B cell (primary cell): Measurements from ENCODE around the gene MARK2. TPM values are rescaled to one million over a fixed set of nuclear protein-coding genes. Genes with fewer than 3 reads are reported as not detected.

Source experiments
- ATAC-seq: fragments of 200-7000 bp; cut with Tn5 transposase; one replicate; pipeline ENCODE4 v1.10.0; 2021; ENCODE audit warnings: low read depth, mild to moderate bottlenecking, moderate number of reproducible peaks, moderate library complexity
- CTCF ChIA-PET: fragments of 350-600 bp; sonication (Branson Sonifier 250); formaldehyde crosslinking; loops from one replicate; lab custom pipeline; 2021; ENCODE audit warnings: antibody characterized with exemption, inconsistent platforms; lab: Charles Lee
- POLR2A ChIA-PET: fragments of 350-600 bp; sonication (Branson Sonifier 250); formaldehyde crosslinking; loops from one replicate; lab custom pipeline; 2021; ENCODE audit warnings: antibody characterized with exemption; lab: Charles Lee
- DNase-seq: peaks from one replicate; pipeline ENCODE4 v3.0.0; 2013
- H2AFZ ChIP-seq: 2 replicates; pipeline ENCODE4 v1.6.1; 2012; ENCODE audit warnings: mild to moderate bottlenecking, low read depth, low read length; ENCODE audit not compliant: insufficient read depth, poor library complexity, severe bottlenecking
- H3K27ac ChIP-seq, 2 donors: 1 replicate in 1 of 2; 2 replicates in 1 of 2; pipeline ENCODE4 v1.5.1; 2012 to 2013; ENCODE audit warnings: low read length in 2 of 2, mild to moderate bottlenecking in 2 of 2, moderate library complexity in 1 of 2
- H3K27me3 ChIP-seq, 4 experiments: fragments of 200-600 bp in 1 of 4; sonication (generic) in 1 of 4; replicated peaks in 1 of 4; 1 replicate in 2 of 4; 2 replicates in 2 of 4; pipeline versions ENCODE4 v1.6.1 to v1.7.0; 2013 to 2016; ENCODE audit warnings: low read length in 3 of 4, mild to moderate bottlenecking in 2 of 4, mixed read lengths in 1 of 4, moderate library complexity in 1 of 4; ENCODE audit not compliant: insufficient read depth in 4 of 4, control insufficient read depth in 3 of 4; ENCODE audit errors: control extremely low read depth in 1 of 4
- H3K36me3 ChIP-seq, 2 experiments: replicated peaks in 1 of 2; 1 replicate in 1 of 2; 2 replicates in 1 of 2; pipeline versions ENCODE4 v1.6.1 to v1.7.1; 2013; ENCODE audit warnings: low read length in 1 of 2; ENCODE audit not compliant: insufficient read depth in 2 of 2, control insufficient read depth in 1 of 2; ENCODE audit errors: control extremely low read depth in 1 of 2, extremely low read depth in 1 of 2
- H3K4me1 ChIP-seq, 2 donors: fragments of 200-600 bp in 1 of 2; sonication (generic) in 1 of 2; 1 replicate in 1 of 2; 2 replicates in 1 of 2; pipeline versions ENCODE4 v1.5.1 to v1.6.1; 2013 to 2017; ENCODE audit warnings: low read length in 2 of 2; ENCODE audit not compliant: control insufficient read depth in 2 of 2, insufficient read depth in 2 of 2
- H3K4me2 ChIP-seq: replicated peaks from 2 replicates; pipeline ENCODE3; 2012; ENCODE audit warnings: mild to moderate bottlenecking, low read depth, low read length; ENCODE audit not compliant: poor library complexity, severe bottlenecking
- H3K4me3 ChIP-seq, 5 experiments: fragments of 200-600 bp in 1 of 5; sonication (generic) in 1 of 5; 1 replicate in 3 of 5; 2 replicates in 2 of 5; pipeline versions ENCODE4 v1.5.1 to v1.7.0; 2011 to 2016; ENCODE audit warnings: low read length in 4 of 5, mild to moderate bottlenecking in 4 of 5, low read depth in 2 of 5, control low read depth in 1 of 5, moderate library complexity in 1 of 5; ENCODE audit not compliant: insufficient read depth in 1 of 5; ENCODE audit errors: control extremely low read depth in 1 of 5, extremely low read depth in 1 of 5
- H3K79me2 ChIP-seq: fragments of 200-600 bp; sonication (generic); one replicate; pipeline ENCODE4 v1.6.0; 2016; ENCODE audit warnings: low read length; ENCODE audit not compliant: control insufficient read depth, insufficient read depth
- H3K9ac ChIP-seq: fragments of 200-600 bp; sonication (generic); 2 replicates; pipeline ENCODE4 v1.6.1; 2017; ENCODE audit warnings: mild to moderate bottlenecking, low read length, moderate library complexity
- H3K9me3 ChIP-seq, 3 donors: one replicate each; pipeline versions ENCODE4 v1.6.1 to v1.7.1; 2013; ENCODE audit warnings: low read length in 2 of 3; ENCODE audit not compliant: control insufficient read depth in 2 of 3, insufficient read depth in 1 of 3; ENCODE audit errors: control extremely low read depth in 1 of 3
- H4K20me1 ChIP-seq: 2 replicates; pipeline ENCODE4 v1.6.0; 2012; ENCODE audit warnings: mild to moderate bottlenecking, low read length; ENCODE audit not compliant: insufficient read depth, control insufficient read depth, poor library complexity, severe bottlenecking
- H3K27ac Mint-ChIP-seq: one replicate; pipeline ENCODE4 v1.8.0; 2021; ENCODE audit warnings: mixed read lengths
- H3K27me3 Mint-ChIP-seq: one replicate; pipeline ENCODE4 v1.8.0; 2021; ENCODE audit warnings: mixed read lengths
- H3K4me1 Mint-ChIP-seq: one replicate; pipeline ENCODE4 v1.8.0; 2021; ENCODE audit warnings: mixed read lengths
- H3K4me3 Mint-ChIP-seq: one replicate; pipeline ENCODE4 v1.8.0; 2021; ENCODE audit warnings: mixed read lengths
- H3K9me3 Mint-ChIP-seq: one replicate; pipeline ENCODE4 v1.8.0; 2022; ENCODE audit warnings: mixed read lengths; ENCODE audit not compliant: insufficient read depth
- EZH2 ChIP-seq: IDR thresholded peaks from 2 replicates; pipeline ENCODE4 v1.6.1; 2012; ENCODE audit warnings: borderline replicate concordance, low read depth, mild to moderate bottlenecking, moderate library complexity, low read length; ENCODE audit not compliant: insufficient read depth, poor library complexity, severe bottlenecking
- WGBS: methylation state at CpG from one replicate; pipeline ENCODE4 v1.1.5; 2013; ENCODE audit warnings: missing lambda C conversion rate; ENCODE audit not compliant: insufficient coverage; 5-methylcytosine and 5-hydroxymethylcytosine counted together
- intact Hi-C: fragments of 100-400 bp; cut with micrococcal nuclease; formaldehyde crosslinking; loops from one replicate; pipeline ENCODE4 v1.10.0; 2022
- polyA plus RNA-seq: library from polyadenylated mRNA; depleted of rRNA; stranded (reverse); fragments of >200 nt; gene quantifications from 2 replicates; pipeline ENCODE4 v1.2.3, GENCODE V29; 2012
- total RNA-seq, 2 donors: library from RNA; stranded (reverse); fragments of 120-200 nt in 1 of 2; gene quantifications; 1 replicate in 1 of 2; 2 replicates in 1 of 2; pipeline versions ENCODE4 v1.2.3 to v1.2.4, GENCODE V29; 2013 to 2022
- TF ChIP-seq, protein P1 (sequence below): fragments of 200-600 bp; IDR thresholded peaks from one replicate; pipeline ENCODE4 v1.8.0; 2022; ENCODE audit warnings: antibody characterized with exemption, mild to moderate bottlenecking

MARK2 gene
- total and polyA plus RNA-seq, 2 donors (not counting 1 experiment from before 2014, with no cell fraction given) = 47.2 to 58.1 TPM

GRCh38 chr11:63929616-63930015, 90.7 kb downstream of the MARK2 start:
- intact Hi-C loops = no loop called here
- ChIA-PET POLR2A (no interaction called here), CTCF (interaction anchor here (1.0 to 1.2 kb wide), 2 partner anchors 8 to 16 kb away, joined by 3 to 4 read pairs; no protein-coding TSS in a partner anchor)
- ATAC-seq = no peak
- peaks cover 21% of the 10 kb centered on the region for H3K27me3 Mint-ChIP-seq
- Histone ChIP-seq H3K79me2 (no peaks in the 10 kb centered on the region), H4K20me1 (no peaks in the 10 kb centered on the region), H3K4me3 (no peak overlapping the region), H3K36me3 (no peaks in the 10 kb centered on the region), H3K4me2 (no peak overlapping the region), H3K9ac (no peak overlapping the region), H3K9me3 (no peaks in the 10 kb centered on the region), H3K4me1 (no peaks in the 10 kb centered on the region), H3K27me3 (peaks cover 0 to 8% (median 0%) of the 10 kb centered on the region in 4 experiments), H2AFZ (no peak overlapping the region), H3K27ac (no peak overlapping the region)
- H3K9me3 Mint-ChIP-seq = no peaks in the 10 kb centered on the region
- H3K27ac Mint-ChIP-seq = no peak overlapping the region
- no peak for DNase-seq
- H3K4me3 Mint-ChIP-seq = no peak overlapping the region
- 85% methylated on average over 4 of the region's 5 CpGs for whole genome bisulfite sequencing
- no peaks in the 10 kb centered on the region for H3K4me1 Mint-ChIP-seq
- TF ChIP-seq EZH2 = no peak
- TF ChIP-seq, protein P1, sequence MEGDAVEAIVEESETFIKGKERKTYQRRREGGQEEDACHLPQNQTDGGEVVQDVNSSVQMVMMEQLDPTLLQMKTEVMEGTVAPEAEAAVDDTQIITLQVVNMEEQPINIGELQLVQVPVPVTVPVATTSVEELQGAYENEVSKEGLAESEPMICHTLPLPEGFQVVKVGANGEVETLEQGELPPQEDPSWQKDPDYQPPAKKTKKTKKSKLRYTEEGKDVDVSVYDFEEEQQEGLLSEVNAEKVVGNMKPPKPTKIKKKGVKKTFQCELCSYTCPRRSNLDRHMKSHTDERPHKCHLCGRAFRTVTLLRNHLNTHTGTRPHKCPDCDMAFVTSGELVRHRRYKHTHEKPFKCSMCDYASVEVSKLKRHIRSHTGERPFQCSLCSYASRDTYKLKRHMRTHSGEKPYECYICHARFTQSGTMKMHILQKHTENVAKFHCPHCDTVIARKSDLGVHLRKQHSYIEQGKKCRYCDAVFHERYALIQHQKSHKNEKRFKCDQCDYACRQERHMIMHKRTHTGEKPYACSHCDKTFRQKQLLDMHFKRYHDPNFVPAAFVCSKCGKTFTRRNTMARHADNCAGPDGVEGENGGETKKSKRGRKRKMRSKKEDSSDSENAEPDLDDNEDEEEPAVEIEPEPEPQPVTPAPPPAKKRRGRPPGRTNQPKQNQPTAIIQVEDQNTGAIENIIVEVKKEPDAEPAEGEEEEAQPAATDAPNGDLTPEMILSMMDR = no peak

- POLR2A ChIA-PET = no interaction called here
Observed at GRCh38 chr11:63931045-63931444, 92.1 kb downstream of the MARK2 start.

More at GRCh38 chr11:63931045-63931444, 92.1 kb downstream of the MARK2 start:
- intact Hi-C loops = no loop called here
- TF ChIP-seq, protein P1 = no peak
- no peak for TF ChIP-seq EZH2
- Mint-ChIP-seq H3K9me3 (no peaks in the 10 kb centered on the region), H3K27ac (no peak overlapping the region), H3K4me1 (no peaks in the 10 kb centered on the region), H3K27me3 (peaks cover 16% of the 10 kb centered on the region), H3K4me3 (no peak overlapping the region)
- Histone ChIP-seq H3K9ac (no peak overlapping the region), H3K4me2 (no peak overlapping the region), H3K4me3 (no peak overlapping the region), H3K36me3 (no peaks in the 10 kb centered on the region), H3K79me2 (no peaks in the 10 kb centered on the region), H4K20me1 (no peaks in the 10 kb centered on the region), H3K27ac (no peak overlapping the region), H3K27me3 (peaks cover 0 to 6% (median 0%) of the 10 kb centered on the region in 4 experiments), H2AFZ (no peak overlapping the region), H3K4me1 (no peaks in the 10 kb centered on the region), H3K9me3 (no peaks in the 10 kb centered on the region)
- DNase-seq (no peak), ATAC-seq (no peak)
- CTCF ChIA-PET = interaction anchor here (0.6 to 1.3 kb wide), 2 partner anchors 94 to 96 kb away, joined by 3 to 4 read pairs; no protein-coding TSS in a partner anchor
- WGBS = 82% methylated on average over 4 of the region's 6 CpGs
